ENCODE measurements around the gene B9D1.
A peak's percentile ranks its signal among the peaks of the same experiment; 100 is the strongest.

B9D1 gene

DNA sequence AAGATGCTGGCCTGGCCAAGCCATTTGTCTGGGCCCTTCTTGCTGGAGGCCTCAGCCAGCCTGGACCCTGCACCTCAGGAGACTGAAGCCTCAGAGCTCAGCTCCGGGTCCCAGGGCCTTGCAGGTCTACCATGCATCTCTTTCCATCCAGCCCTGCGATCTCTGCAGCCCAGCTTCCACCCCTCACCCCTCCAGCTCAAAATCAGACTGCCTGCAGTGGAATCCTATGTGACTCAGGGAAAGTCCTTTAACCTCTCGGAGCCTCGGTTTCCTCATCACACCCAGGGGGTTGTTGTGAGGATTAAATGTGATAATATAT is 2.9 kb upstream of the B9D1 start:
- TF ChIP-seq, protein P1, sequence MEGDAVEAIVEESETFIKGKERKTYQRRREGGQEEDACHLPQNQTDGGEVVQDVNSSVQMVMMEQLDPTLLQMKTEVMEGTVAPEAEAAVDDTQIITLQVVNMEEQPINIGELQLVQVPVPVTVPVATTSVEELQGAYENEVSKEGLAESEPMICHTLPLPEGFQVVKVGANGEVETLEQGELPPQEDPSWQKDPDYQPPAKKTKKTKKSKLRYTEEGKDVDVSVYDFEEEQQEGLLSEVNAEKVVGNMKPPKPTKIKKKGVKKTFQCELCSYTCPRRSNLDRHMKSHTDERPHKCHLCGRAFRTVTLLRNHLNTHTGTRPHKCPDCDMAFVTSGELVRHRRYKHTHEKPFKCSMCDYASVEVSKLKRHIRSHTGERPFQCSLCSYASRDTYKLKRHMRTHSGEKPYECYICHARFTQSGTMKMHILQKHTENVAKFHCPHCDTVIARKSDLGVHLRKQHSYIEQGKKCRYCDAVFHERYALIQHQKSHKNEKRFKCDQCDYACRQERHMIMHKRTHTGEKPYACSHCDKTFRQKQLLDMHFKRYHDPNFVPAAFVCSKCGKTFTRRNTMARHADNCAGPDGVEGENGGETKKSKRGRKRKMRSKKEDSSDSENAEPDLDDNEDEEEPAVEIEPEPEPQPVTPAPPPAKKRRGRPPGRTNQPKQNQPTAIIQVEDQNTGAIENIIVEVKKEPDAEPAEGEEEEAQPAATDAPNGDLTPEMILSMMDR (IDR thresholded peaks at IDR 0.05; ENCODE audit: unreplicated experiment in 3 of 3), result no peak
- Mint-ChIP-seq H3K27ac (peak overlapping the region; percentile 67 to 69 (median 68)), H3K4me1 (peaks cover 45% of the 10 kb centered on the region), H3K4me3 (peak overlapping the region in 1 of 3 experiments; percentile 35), H3K36me3 (ENCODE audit: low read depth) (no peaks in the 10 kb centered on the region), H3K9me3 (no peaks in the 10 kb centered on the region), H3K27me3 (ENCODE audit: low read depth) (no peaks in the 10 kb centered on the region)

DNA sequence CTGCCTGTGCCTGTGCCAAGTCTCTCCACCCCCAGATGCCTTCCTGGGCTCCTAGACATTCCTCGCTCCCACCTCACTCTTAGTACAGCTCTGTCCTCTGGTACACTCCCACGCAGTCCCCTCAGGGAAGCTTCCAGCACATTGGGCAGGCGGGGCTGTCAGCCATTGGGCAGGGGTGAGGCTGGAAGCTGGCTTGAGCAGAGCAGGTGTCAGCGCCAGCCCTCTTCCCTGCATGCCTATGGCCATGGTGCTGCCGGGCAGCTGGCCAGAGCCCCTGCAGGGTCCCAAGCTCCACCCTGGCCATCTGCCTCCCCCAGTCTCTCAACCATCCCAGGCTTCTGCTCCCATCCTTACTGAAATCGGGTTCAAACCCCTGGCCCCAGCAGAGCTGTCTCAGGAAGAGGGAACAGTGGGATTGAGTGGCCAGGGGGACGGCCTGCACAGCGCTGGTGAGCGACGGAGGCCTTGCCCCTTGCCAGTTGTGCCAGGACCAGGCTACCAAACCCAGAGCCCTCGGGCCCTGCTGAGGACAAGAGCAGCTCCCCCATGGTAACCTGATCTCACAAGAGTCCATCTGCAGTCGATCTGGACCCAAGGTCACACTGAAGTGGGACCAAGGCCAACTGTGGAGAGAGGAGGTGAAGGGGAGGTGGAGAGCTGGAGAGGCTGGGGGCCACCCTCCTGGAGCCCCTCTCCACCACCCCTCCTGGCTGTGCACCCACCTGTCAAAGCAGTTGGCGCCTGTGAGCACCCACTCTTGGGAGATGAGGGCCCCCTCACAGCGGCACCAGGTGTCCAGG is 2.4 kb upstream of the B9D1 start:
- Mint-ChIP-seq H3K9me3 (no peaks in the 10 kb centered on the region), H3K4me3 (peak overlapping the region; percentile 64 to 84 (median 74)), H3K27ac (peak overlapping the region; percentile 85 to 95 (median 92)), H3K4me1 (peaks cover 47% of the 10 kb centered on the region), H3K36me3 (ENCODE audit: low read depth) (no peaks in the 10 kb centered on the region), H3K27me3 (ENCODE audit: low read depth) (no peaks in the 10 kb centered on the region)
- TF ChIP-seq, protein P1 (IDR thresholded peaks at IDR 0.05; ENCODE audit: unreplicated experiment in 3 of 3), result no peak

DNA sequence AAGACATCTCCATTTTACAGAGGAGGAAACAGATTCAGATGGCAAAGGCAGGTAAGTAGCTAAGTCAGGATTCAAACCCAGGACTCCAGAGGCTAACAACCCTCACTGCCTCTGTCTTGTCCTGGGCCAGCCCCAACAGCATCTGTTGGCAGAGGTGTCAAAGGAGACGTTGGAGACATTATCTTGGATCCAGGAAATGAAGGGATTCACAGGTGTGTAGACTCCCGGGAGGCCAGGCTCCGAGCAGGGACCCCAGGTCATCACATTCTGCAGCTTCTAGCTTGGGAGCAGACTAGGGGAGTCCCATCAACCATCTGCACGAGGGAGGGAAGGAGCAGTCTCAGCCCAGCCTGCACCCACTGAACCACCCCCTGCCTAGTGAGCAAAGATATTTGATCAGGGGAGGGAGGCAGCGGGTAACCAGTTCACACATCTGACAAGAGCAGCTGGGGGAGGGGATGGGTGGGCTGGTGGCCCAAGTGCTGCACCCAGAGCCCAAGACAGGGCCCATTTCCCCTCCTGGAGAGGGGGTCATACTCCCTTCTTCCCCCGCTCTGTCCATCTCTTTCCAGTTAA is 1.0 kb upstream of the B9D1 start:
- TF ChIP-seq, protein P1 (IDR thresholded peaks at IDR 0.05; ENCODE audit: unreplicated experiment in 3 of 3), result no peak
- peaks cover 3% of the 10 kb centered on the region for H3K36me3 Mint-ChIP-seq (ENCODE audit: low read depth)
- H3K27me3 Mint-ChIP-seq (ENCODE audit: low read depth), result no peaks in the 10 kb centered on the region
- no peaks in the 10 kb centered on the region for H3K9me3 Mint-ChIP-seq
- peak overlapping the region; percentile 87 to 93 (median 91) for H3K4me3 Mint-ChIP-seq
- peak overlapping the region; percentile 85 to 95 (median 92) for H3K27ac Mint-ChIP-seq
- peaks cover 55% of the 10 kb centered on the region for H3K4me1 Mint-ChIP-seq

DNA sequence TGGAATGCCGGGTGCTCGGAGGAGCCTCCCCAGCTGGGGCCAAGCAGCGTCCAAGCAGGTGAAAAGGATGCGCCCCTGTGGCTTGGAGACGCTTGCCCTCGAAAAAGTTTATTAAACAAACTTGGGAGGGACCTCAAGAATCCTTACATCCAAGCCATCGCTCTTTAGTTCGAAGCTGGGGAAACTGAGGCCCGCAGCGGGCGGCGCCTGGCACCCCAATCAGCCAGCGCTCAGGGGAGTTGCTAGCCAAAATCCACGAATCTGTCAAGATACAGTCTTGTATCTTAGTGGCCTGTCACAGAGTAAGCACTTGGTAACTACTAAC is 553 bp upstream of the B9D1 start:
- Mint-ChIP-seq H3K36me3 (ENCODE audit: low read depth) (peaks cover 3% of the 10 kb centered on the region), H3K27ac (peak overlapping the region; percentile 85 to 95 (median 92)), H3K9me3 (no peaks in the 10 kb centered on the region), H3K27me3 (ENCODE audit: low read depth) (no peaks in the 10 kb centered on the region), H3K4me1 (peaks cover 55% of the 10 kb centered on the region), H3K4me3 (peak overlapping the region; percentile 87 to 93 (median 91))
- TF ChIP-seq, protein P1 (IDR thresholded peaks at IDR 0.05; ENCODE audit: unreplicated experiment in 3 of 3), result peak in 2 of 3 experiments; percentile 25 to 47

DNA sequence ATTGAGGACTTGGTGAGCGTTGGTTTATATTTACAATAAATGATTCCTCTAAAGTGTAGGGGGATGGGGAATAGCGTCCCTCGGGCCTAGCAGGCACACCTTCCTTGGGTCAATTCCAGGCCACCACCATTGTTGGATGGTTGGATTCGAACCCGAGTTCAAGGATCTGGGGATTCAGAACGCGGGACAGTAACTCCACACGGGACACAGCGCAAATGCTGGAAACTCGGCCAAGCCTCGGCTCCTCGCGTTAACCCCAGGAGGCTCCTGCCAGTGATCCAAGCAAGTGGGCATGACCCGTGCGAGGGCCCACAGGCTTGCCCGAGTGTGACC is 613 bp downstream of the B9D1 start:
- no peaks in the 10 kb centered on the region for H3K9me3 Mint-ChIP-seq
- peak overlapping the region; percentile 87 to 93 (median 91) for H3K4me3 Mint-ChIP-seq
- H3K36me3 Mint-ChIP-seq (ENCODE audit: low read depth), result peaks cover 8% of the 10 kb centered on the region
- TF ChIP-seq, protein P1 (IDR thresholded peaks at IDR 0.05; ENCODE audit: unreplicated experiment in 3 of 3), result no peak
- no peaks in the 10 kb centered on the region for H3K27me3 Mint-ChIP-seq (ENCODE audit: low read depth)
- H3K27ac Mint-ChIP-seq, result peak overlapping the region; percentile 20 to 88 (median 24)
- H3K4me1 Mint-ChIP-seq, result peaks cover 55% of the 10 kb centered on the region

DNA sequence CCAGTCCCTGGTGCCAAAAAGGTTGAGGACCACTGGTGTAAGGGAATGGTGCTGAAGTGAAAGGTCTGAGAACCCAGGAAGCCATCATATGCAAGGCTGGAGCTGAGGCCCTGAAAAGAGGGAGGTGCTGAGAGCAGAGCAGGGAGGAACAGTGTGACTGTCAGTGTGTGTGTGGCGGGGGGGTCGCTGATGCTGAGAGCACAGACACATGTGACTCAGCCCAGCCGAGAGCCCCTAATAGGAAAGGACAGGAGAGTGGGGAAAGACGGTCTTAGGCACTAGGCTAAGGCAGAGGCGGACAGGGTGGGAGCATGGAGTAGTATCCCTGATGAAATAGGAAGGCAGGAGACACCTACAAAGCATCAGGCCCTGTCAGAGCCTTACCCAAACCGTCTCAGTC is 1.2 kb downstream of the B9D1 start:
- Mint-ChIP-seq H3K36me3 (ENCODE audit: low read depth) (peaks cover 13% of the 10 kb centered on the region), H3K27me3 (ENCODE audit: low read depth) (no peaks in the 10 kb centered on the region), H3K27ac (peak overlapping the region; percentile 20 to 60 (median 24)), H3K9me3 (no peaks in the 10 kb centered on the region), H3K4me1 (peaks cover 55% of the 10 kb centered on the region), H3K4me3 (peak overlapping the region; percentile 87 to 93 (median 91))
- TF ChIP-seq, protein P1 (IDR thresholded peaks at IDR 0.05; ENCODE audit: unreplicated experiment in 3 of 3), result no peak

Data from nephron (organoid).